GM12891 (cell line): ENCODE data around the gene IRAK3.

ENCODE experiments used
- POLR2A ChIP-seq: IDR thresholded peaks from 2 replicates; pipeline ENCODE4 v1.6.1; 2011; ENCODE audit warnings: low read depth, low read length, control low read depth
- POLR2AphosphoS5 ChIP-seq: IDR thresholded peaks from 2 replicates; pipeline ENCODE4 v1.6.1; 2011; ENCODE audit warnings: low read depth, low read length, control low read depth

GRCh38 chr12:66199141-66199540, 10.1 kb downstream of the IRAK3 start:
- TF ChIP-seq POLR2A (no peak), POLR2AphosphoS5 (no peak)
